ENCODE data around the gene ST13.

- TF ChIP-seq YY1 (IDR thresholded peaks at IDR 0.05; ENCODE audit: low read depth) (no peak), EGR1 (IDR thresholded peaks at IDR 0.05) (no peak), CEBPB (IDR thresholded peaks at IDR 0.05) (no peak), NFIC (IDR thresholded peaks at IDR 0.05) (no peak), RAD21 (IDR thresholded peaks at IDR 0.05; ENCODE audit: low read depth) (no peak), EP300 (IDR thresholded peaks at IDR 0.05; ENCODE audit: borderline replicate concordance) (no peak), ZBTB7A (IDR thresholded peaks at IDR 0.05; ENCODE audit: low read depth) (no peak), TEAD4 (IDR thresholded peaks at IDR 0.05) (no peak), CREB1 (IDR thresholded peaks at IDR 0.05; ENCODE audit: low read depth) (no peak)
- TF ChIP-seq, protein P1, sequence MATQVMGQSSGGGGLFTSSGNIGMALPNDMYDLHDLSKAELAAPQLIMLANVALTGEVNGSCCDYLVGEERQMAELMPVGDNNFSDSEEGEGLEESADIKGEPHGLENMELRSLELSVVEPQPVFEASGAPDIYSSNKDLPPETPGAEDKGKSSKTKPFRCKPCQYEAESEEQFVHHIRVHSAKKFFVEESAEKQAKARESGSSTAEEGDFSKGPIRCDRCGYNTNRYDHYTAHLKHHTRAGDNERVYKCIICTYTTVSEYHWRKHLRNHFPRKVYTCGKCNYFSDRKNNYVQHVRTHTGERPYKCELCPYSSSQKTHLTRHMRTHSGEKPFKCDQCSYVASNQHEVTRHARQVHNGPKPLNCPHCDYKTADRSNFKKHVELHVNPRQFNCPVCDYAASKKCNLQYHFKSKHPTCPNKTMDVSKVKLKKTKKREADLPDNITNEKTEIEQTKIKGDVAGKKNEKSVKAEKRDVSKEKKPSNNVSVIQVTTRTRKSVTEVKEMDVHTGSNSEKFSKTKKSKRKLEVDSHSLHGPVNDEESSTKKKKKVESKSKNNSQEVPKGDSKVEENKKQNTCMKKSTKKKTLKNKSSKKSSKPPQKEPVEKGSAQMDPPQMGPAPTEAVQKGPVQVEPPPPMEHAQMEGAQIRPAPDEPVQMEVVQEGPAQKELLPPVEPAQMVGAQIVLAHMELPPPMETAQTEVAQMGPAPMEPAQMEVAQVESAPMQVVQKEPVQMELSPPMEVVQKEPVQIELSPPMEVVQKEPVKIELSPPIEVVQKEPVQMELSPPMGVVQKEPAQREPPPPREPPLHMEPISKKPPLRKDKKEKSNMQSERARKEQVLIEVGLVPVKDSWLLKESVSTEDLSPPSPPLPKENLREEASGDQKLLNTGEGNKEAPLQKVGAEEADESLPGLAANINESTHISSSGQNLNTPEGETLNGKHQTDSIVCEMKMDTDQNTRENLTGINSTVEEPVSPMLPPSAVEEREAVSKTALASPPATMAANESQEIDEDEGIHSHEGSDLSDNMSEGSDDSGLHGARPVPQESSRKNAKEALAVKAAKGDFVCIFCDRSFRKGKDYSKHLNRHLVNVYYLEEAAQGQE (IDR thresholded peaks at IDR 0.05; ENCODE audit: low read depth) = no peak
- TF ChIP-seq, protein P2, sequence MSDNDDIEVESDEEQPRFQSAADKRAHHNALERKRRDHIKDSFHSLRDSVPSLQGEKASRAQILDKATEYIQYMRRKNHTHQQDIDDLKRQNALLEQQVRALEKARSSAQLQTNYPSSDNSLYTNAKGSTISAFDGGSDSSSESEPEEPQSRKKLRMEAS (IDR thresholded peaks at IDR 0.05) = no peak
Measured at GRCh38 chr22:40838486-40838885, 18.0 kb downstream of the ST13 start.

All from Ishikawa (cell line).